IPS-18a (cell line): ENCODE results near the gene SUPT7L.

Experiments used
- H3K27ac ChIP-seq: one replicate; pipeline ENCODE4 v1.5.1; 2013; ENCODE audit warnings: low read length
- H3K27me3 ChIP-seq: one replicate; pipeline ENCODE4 v1.6.1; 2013; ENCODE audit warnings: mild to moderate bottlenecking, low read length; ENCODE audit not compliant: control insufficient read depth, insufficient read depth
- H3K36me3 ChIP-seq: one replicate; pipeline ENCODE4 v1.6.1; 2013; ENCODE audit warnings: low read depth, low read length; ENCODE audit not compliant: control insufficient read depth
- H3K4me1 ChIP-seq: one replicate; pipeline ENCODE4 v1.6.1; 2013; ENCODE audit warnings: low read depth, low read length; ENCODE audit not compliant: control insufficient read depth
- H3K4me3 ChIP-seq: one replicate; pipeline ENCODE4 v1.5.1; 2013; ENCODE audit warnings: low read length
- H3K9ac ChIP-seq: one replicate; pipeline ENCODE4 v1.6.1; 2013; ENCODE audit warnings: mild to moderate bottlenecking, low read length, moderate library complexity
- H3K9me3 ChIP-seq: one replicate; pipeline ENCODE4 v1.6.1; 2013; ENCODE audit warnings: low read depth, low read length; ENCODE audit not compliant: control insufficient read depth

The SUPT7L gene

GRCh38 chr2:27663285-27664153, at the start of gene SUPT7L, which contains the start of gene SLC4A1AP:
Gene SUPT7L, minus strand, starts transcription at chr2:27663614. Its CDS starts 1,422 bp downstream, at chr2:27662192.
Gene SLC4A1AP, plus strand, starts transcription at chr2:27663889. Its CDS starts 26 bp downstream, at chr2:27663915.
- Histone ChIP-seq H3K27me3 (no peaks in the 10 kb centered on the region), H3K36me3 (peaks cover 30% of the 10 kb centered on the region), H3K27ac (peak within 1 kb of the TSS; percentile 81), H3K9ac (peak within 1 kb of the TSS; percentile 56), H3K9me3 (no peaks in the 10 kb centered on the region), H3K4me3 (peak within 1 kb of the TSS; percentile 69), H3K4me1 (peaks cover 3% of the 10 kb centered on the region)

- H3K9ac ChIP-seq = no peak overlapping the region
- H3K27ac ChIP-seq = no peak overlapping the region
- H3K27me3 ChIP-seq = peaks cover 14% of the 10 kb centered on the region
- no peak overlapping the region for H3K4me3 ChIP-seq
- H3K36me3 ChIP-seq = no peaks in the 10 kb centered on the region
- peaks cover 15% of the 10 kb centered on the region for H3K4me1 ChIP-seq
- H3K9me3 ChIP-seq = no peaks in the 10 kb centered on the region
Observed at GRCh38 chr2:27713201-27713600, 49.8 kb upstream of the SUPT7L start.

GRCh38 chr2:27712522-27712921, 49.1 kb upstream of the SUPT7L start:
- peaks cover 15% of the 10 kb centered on the region for H3K4me1 ChIP-seq
- H3K36me3 ChIP-seq = no peaks in the 10 kb centered on the region
- H3K27ac ChIP-seq = no peak overlapping the region
- H3K9me3 ChIP-seq = no peaks in the 10 kb centered on the region
- no peak overlapping the region for H3K4me3 ChIP-seq
- H3K9ac ChIP-seq = no peak overlapping the region
- H3K27me3 ChIP-seq = peaks cover 14% of the 10 kb centered on the region

- no peaks in the 10 kb centered on the region for H3K9me3 ChIP-seq
- no peak overlapping the region for H3K27ac ChIP-seq
- H3K4me3 ChIP-seq = no peak overlapping the region
- H3K27me3 ChIP-seq = peaks cover 13% of the 10 kb centered on the region
- H3K4me1 ChIP-seq = peaks cover 10% of the 10 kb centered on the region
- no peak overlapping the region for H3K9ac ChIP-seq
- H3K36me3 ChIP-seq = no peaks in the 10 kb centered on the region
Observed at GRCh38 chr2:27711804-27712203, 48.4 kb upstream of the SUPT7L start.

GRCh38 chr2:27710640-27711430, 47.4 kb upstream of the SUPT7L start:
- Histone ChIP-seq H3K9me3 (no peaks in the 10 kb centered on the region), H3K27me3 (peaks cover 9% of the 10 kb centered on the region), H3K4me1 (peaks cover 7% of the 10 kb centered on the region), H3K36me3 (no peaks in the 10 kb centered on the region), H3K4me3 (no peak overlapping the region), H3K9ac (no peak overlapping the region), H3K27ac (no peak overlapping the region)

GRCh38 chr2:27709960-27710575, 46.7 kb upstream of the SUPT7L start:
- Histone ChIP-seq H3K27ac (no peak overlapping the region), H3K4me3 (no peak overlapping the region), H3K9me3 (no peaks in the 10 kb centered on the region), H3K36me3 (no peaks in the 10 kb centered on the region), H3K9ac (no peak overlapping the region), H3K4me1 (peaks cover 7% of the 10 kb centered on the region), H3K27me3 (peaks cover 9% of the 10 kb centered on the region)

- Histone ChIP-seq H3K27me3 (peaks cover 2% of the 10 kb centered on the region), H3K9ac (no peak overlapping the region), H3K9me3 (no peaks in the 10 kb centered on the region), H3K36me3 (no peaks in the 10 kb centered on the region), H3K4me3 (no peak overlapping the region), H3K4me1 (peaks cover 2% of the 10 kb centered on the region), H3K27ac (no peak overlapping the region)
Observed at GRCh38 chr2:27709326-27709725, 45.9 kb upstream of the SUPT7L start.

GRCh38 chr2:27708666-27709065, 45.3 kb upstream of the SUPT7L start:
- H3K4me1 ChIP-seq = no peaks in the 10 kb centered on the region
- no peaks in the 10 kb centered on the region for H3K36me3 ChIP-seq
- no peaks in the 10 kb centered on the region for H3K9me3 ChIP-seq

GRCh38 chr2:27708257-27708654, 44.8 kb upstream of the SUPT7L start:
- H3K4me3 ChIP-seq = no peak overlapping the region
- no peak overlapping the region for H3K27ac ChIP-seq
- H3K9ac ChIP-seq = no peak overlapping the region
- no peaks in the 10 kb centered on the region for H3K27me3 ChIP-seq
- no peaks in the 10 kb centered on the region for H3K9me3 ChIP-seq
- no peaks in the 10 kb centered on the region for H3K36me3 ChIP-seq
- H3K4me1 ChIP-seq = no peaks in the 10 kb centered on the region

More at GRCh38 chr2:27708666-27709065, 45.3 kb upstream of the SUPT7L start:
- H3K27me3 ChIP-seq = no peaks in the 10 kb centered on the region
- no peak overlapping the region for H3K4me3 ChIP-seq
- H3K27ac ChIP-seq = no peak overlapping the region
- no peak overlapping the region for H3K9ac ChIP-seq

- no peak overlapping the region for H3K4me3 ChIP-seq
- no peaks in the 10 kb centered on the region for H3K9me3 ChIP-seq
- no peaks in the 10 kb centered on the region for H3K4me1 ChIP-seq
- no peaks in the 10 kb centered on the region for H3K27me3 ChIP-seq
- H3K27ac ChIP-seq = no peak overlapping the region
- H3K36me3 ChIP-seq = no peaks in the 10 kb centered on the region
- no peak overlapping the region for H3K9ac ChIP-seq
Observed at GRCh38 chr2:27707462-27708256, 44.2 kb upstream of the SUPT7L start.
